ENCODE measurements around the gene NPIPA5. TPM values are rescaled to one million over a fixed set of nuclear protein-coding genes. Genes with fewer than 3 reads are reported as not detected.
"Not testable (repeated sequence)": the region's sequence is repeated elsewhere in the genome, so short reads cannot be mapped to it uniquely, and the experiment has no call there.

Gene NPIPA5
- total RNA-seq, 4 donors from 2014 or later, result 2.5 to 22.8 (median 11.4) TPM

DNA sequence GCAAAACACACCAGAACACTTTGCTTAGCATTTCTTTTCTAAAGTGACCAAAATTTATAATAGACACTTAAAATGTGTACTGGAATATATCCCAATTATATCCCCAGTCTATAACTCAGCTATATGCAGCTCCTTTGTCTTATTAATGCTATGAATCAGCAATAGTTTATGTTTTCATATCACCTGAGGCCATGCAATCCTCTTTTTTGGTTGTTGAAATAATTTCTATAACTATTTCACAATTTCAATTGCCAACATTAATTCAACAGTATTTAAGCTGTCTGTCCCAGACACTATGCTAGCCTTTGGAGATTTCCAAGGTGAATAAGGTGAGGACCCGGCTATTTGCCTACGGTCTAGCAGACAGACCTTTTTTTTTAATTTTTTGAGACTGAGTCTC, 39.1 kb upstream of the NPIPA5 start:
- intact Hi-C loops (cut with DNase I; ENCODE audit: low total_unique reads), result no loop called here
- TF ChIP-seq POLR2A (IDR thresholded peaks at IDR 0.05), result no peak
- TF ChIP-seq, protein P1, sequence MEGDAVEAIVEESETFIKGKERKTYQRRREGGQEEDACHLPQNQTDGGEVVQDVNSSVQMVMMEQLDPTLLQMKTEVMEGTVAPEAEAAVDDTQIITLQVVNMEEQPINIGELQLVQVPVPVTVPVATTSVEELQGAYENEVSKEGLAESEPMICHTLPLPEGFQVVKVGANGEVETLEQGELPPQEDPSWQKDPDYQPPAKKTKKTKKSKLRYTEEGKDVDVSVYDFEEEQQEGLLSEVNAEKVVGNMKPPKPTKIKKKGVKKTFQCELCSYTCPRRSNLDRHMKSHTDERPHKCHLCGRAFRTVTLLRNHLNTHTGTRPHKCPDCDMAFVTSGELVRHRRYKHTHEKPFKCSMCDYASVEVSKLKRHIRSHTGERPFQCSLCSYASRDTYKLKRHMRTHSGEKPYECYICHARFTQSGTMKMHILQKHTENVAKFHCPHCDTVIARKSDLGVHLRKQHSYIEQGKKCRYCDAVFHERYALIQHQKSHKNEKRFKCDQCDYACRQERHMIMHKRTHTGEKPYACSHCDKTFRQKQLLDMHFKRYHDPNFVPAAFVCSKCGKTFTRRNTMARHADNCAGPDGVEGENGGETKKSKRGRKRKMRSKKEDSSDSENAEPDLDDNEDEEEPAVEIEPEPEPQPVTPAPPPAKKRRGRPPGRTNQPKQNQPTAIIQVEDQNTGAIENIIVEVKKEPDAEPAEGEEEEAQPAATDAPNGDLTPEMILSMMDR (IDR thresholded peaks at IDR 0.05), result no peak
- 93% methylated on average over 2 of the region's 2 CpGs for WGBS, 2 donors
- no peak for DNase-seq (ENCODE audit: low spot score in 2 of 2)
- no peak overlapping the region for H3K4me3 ChIP-seq (ENCODE audit: low read depth, poor library complexity, severe bottlenecking)

GRCh38 chr16:15415511-15415985, 37.5 kb upstream of the NPIPA5 start:
- WGBS, 2 donors, result 35 to 41% methylated on average over 3 of the region's 3 CpGs
- TF ChIP-seq, protein P1 (IDR thresholded peaks at IDR 0.05), result no peak
- no peak for DNase-seq (ENCODE audit: low spot score in 2 of 2)
- H3K4me3 ChIP-seq (ENCODE audit: low read depth, poor library complexity, severe bottlenecking), result no peak overlapping the region
- intact Hi-C loops (cut with DNase I; ENCODE audit: low total_unique reads), result no loop called here

- 94 to 95% methylated on average over 6 of the region's 6 CpGs for WGBS, 2 donors
- peak in 1 of 2 donors; percentile 62 for DNase-seq (ENCODE audit: low spot score in 2 of 2)
- intact Hi-C loops (cut with DNase I; ENCODE audit: low total_unique reads); H3K4me3 ChIP-seq (ENCODE audit: low read depth, poor library complexity, severe bottlenecking): not testable (repeated sequence)
Measured at GRCh38 chr16:15409476-15409875, 31.4 kb upstream of the NPIPA5 start.

DNA sequence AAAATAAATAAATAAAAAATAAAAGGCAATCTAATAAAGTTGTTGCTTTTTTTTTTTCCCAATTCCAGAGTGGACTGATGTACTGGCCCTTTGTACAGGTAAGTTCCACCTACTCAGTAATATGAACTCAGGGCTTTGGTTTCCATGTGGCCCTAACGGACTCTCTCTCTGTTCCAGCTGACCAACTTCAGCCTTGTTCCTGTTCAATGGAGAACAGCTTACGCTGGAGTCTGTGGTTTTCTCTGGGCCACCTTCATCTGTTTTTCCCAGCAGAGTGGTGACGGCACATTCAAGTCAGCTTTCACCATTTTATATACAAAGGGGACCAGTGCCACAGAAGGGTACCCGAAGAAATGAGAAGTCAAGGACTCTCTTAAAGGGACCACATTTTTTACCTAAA, 29.7 kb upstream of the NPIPA5 start:
- DNase-seq (ENCODE audit: low spot score in 2 of 2), result peak in 1 of 2 donors; percentile 34
- intact Hi-C loops (cut with DNase I; ENCODE audit: low total_unique reads); H3K4me3 ChIP-seq (ENCODE audit: low read depth, poor library complexity, severe bottlenecking): not testable (repeated sequence)
- 81 to 89% methylated on average over 4 of the region's 4 CpGs for WGBS, 2 donors

DNA sequence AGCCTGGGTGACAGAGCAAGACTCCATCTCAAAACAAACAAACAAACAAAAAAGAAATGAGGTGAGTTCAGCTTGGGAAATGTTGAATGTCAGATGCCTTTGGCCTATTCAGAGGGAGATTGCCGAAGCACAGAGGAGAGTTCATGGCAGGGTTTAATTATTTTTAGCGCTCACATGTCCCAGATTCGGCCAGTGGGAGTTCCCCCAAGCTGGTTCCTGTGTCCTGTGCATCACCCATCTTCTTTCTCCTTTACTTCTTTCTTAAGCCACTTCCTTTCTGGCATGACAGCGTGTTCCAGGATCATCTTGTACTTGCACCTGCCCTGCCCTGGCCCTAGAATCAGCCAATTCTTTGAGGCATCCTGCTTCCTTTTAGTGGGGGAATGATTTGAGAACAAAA, 26.7 kb upstream of the NPIPA5 start:
- H3K4me3 ChIP-seq (ENCODE audit: low read depth, poor library complexity, severe bottlenecking), result no peak overlapping the region
- DNase-seq (ENCODE audit: low spot score in 2 of 2), result peak; percentile 59 to 82
- no peak for TF ChIP-seq POLR2A (IDR thresholded peaks at IDR 0.05)
- TF ChIP-seq, protein P1 (IDR thresholded peaks at IDR 0.05), result no peak
- 41 to 57% methylated on average over 4 of the region's 4 CpGs for WGBS, 2 donors
- intact Hi-C loops (cut with DNase I; ENCODE audit: low total_unique reads), result no loop called here

DNA sequence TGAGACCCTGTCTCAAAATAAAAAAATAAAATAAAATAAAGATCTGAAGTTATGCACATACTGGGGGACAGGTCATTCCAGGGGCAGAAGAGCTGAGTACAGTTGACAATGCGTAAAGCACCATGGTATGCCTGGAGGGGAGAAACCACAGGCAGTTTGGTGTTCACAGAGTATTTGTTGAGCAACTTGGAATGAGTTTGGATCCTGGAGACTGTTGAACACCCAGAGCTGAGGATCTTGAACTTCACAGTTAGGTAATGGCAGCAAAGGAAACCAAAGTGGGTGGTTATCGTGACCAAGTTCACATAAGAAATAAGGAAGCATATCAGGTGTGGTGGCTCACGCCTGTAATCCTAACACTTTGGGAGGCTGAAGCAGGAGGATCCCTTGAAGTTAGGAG, 26.0 kb upstream of the NPIPA5 start:
- whole genome bisulfite sequencing, 2 donors, result 90 to 93% methylated on average over 3 of the region's 3 CpGs
- H3K4me3 ChIP-seq (ENCODE audit: low read depth, poor library complexity, severe bottlenecking); intact Hi-C loops (cut with DNase I; ENCODE audit: low total_unique reads): not testable (repeated sequence)
- peak in 1 of 2 donors; percentile 13 for DNase-seq (ENCODE audit: low spot score in 2 of 2)

- intact Hi-C loops (cut with DNase I; ENCODE audit: low total_unique reads), result no loop called here
- no peak overlapping the region for H3K4me3 ChIP-seq (ENCODE audit: low read depth, poor library complexity, severe bottlenecking)
- peak in 1 of 2 donors; percentile 62 for DNase-seq (ENCODE audit: low spot score in 2 of 2)
- 81 to 87% methylated on average over 9 of the region's 9 CpGs for WGBS, 2 donors
- TF ChIP-seq, protein P1 (IDR thresholded peaks at IDR 0.05), result no peak
- TF ChIP-seq POLR2A (IDR thresholded peaks at IDR 0.05), result no peak
Measured at GRCh38 chr16:15403392-15403995, 25.4 kb upstream of the NPIPA5 start.
